Right kidney (tissue), 1 donor: ENCODE measurements around the gene ANO2.
A peak's percentile ranks its signal among the peaks of the same experiment; 100 is the strongest.

Experiments used
- DNase-seq: peaks from one replicate; pipeline ENCODE4 v3.0.0-alpha.2; 2016

Gene ANO2

DNA sequence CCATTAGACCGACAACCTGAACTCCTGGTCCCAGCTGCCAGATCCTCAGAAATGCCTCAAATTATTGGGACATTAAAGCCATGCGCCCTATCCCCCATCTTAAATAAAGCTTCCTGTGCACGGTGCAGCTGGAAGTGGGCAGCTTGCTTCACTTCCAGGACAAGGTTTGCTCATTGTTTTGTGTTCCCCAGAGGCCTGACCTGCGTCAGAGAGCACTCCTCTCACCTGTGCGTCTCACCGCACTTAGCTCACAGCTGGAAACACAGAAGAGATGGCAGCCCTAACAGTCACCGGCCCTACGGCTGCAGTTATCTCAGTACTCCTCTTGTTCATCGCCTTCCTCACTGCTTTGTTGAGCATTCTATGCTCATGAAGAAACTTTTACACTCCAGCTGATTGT, 135.5 kb downstream of the ANO2 start:
- peak; percentile 12 for DNase-seq

DNA sequence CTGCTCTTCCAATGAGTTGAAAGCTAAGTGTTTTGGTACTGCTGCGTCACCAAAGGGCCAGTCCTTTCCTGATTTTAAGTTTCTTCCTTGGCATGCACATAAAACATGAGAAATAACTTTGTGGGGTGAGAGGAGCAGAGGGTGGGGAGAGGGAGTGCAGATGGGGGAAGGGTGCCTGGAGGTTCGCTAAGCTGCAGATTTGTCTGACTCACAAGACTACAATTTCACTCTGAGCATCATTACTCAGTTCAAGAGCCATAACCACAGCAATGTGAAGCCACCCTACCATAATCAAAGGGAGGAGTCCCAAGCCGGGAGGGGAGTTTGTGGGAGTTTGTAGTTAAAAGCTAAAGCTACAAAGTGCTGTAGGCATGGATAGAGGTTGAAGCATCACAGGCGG, 136.1 kb downstream of the ANO2 start:
- peak; percentile 11 for DNase-seq

DNA sequence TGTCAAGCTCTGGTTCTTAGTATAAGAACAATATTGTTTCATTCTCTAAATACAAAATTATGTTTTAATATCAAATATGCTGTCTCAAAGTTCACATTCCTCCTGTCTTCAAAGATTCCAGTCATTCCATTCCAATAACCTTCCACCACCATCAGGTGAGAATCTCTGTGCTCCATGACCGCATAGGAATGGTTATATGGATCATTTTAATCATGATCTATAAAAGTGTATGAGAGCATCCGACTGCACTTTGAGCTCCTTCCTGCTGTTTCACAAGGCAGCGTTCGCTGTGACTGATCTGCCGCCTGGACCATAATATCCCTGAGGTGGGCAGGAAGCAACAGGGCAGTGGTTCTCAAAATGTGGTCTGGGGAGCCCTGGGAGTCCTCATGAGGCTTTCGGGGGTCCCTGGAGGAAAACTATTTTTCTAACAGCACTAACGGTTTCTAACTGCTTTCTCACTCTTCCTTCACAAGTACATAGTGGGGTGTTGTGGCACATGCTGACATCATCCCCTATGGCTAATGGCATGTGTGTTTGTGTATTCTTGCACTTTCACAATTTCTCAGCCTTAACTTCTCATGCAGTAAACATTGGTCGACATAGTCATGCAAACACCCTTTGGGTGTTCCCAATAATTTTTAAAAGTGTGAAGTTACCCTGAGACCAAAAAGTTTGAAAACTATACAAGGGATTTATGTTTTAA, 137.4 kb downstream of the ANO2 start:
- DNase-seq = no peak

DNA sequence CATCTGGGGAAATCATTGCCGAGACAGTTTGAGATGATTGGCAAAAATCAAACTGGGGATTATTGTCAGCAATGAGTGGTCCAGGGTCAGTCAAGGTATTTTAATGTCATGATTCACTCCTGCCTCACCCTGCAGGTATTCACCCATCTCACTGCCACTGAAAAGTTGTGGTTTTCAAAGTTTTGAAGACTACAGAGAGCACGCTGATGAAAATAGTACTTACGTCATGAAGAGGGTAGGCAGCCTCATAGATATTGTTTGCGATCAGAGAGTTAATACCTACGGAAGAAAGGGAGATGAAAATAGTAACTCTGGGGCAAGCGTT, 138.0 kb downstream of the ANO2 start:
- no peak for DNase-seq

DNA sequence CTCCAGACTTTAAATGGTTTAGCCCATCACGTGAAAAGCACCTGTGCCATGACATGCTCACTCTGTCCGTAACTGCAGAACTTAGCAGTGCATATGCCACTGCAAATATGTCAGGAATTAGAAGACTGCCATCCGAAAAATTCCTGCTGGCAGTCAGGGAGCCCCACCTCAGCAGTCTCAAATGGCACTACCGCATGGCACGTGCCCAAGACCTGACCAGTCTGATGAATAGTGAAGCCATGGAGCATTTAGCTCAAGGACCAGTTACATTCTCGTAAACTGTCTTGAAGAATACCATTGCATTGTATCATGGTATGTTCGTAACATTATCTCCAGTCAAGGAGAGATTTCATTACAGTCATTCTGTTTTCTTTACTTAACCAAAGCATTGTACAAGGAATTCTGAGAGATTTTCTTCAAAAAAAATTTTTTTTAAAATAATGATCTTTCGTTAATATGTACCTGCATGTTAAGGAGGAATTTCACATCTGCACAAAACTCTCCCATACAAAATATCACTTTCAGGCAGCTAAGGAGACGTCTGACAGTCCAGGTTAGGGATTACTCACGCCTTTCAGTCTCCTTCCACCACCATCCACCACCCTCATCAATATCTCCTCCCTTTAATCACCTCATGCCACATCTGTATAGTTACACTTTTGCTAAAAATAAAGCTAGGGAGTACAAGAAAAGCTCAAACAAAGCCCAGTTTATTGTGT, 138.5 kb downstream of the ANO2 start:
- DNase-seq = no peak

DNA sequence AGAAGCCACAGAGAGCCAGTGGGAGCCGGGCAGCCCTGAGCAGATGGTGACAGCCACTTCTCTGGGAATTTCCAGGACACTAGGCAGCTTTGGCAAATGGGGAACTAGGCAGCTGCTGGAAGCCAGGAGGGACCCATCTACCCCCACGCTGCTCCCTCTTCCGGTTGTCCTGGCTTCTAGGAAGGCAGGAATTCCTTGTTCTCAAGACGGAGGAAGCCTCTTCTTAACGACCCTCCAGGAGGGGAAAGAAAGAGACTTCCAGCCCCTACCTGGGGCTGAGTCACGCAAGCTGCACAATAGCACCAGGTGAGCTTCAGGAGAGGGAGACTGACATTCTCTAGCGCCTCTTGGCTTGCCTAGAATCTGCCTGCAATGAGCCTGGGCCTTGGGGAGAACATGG, 141.5 kb downstream of the ANO2 start:
- no peak for DNase-seq

DNA sequence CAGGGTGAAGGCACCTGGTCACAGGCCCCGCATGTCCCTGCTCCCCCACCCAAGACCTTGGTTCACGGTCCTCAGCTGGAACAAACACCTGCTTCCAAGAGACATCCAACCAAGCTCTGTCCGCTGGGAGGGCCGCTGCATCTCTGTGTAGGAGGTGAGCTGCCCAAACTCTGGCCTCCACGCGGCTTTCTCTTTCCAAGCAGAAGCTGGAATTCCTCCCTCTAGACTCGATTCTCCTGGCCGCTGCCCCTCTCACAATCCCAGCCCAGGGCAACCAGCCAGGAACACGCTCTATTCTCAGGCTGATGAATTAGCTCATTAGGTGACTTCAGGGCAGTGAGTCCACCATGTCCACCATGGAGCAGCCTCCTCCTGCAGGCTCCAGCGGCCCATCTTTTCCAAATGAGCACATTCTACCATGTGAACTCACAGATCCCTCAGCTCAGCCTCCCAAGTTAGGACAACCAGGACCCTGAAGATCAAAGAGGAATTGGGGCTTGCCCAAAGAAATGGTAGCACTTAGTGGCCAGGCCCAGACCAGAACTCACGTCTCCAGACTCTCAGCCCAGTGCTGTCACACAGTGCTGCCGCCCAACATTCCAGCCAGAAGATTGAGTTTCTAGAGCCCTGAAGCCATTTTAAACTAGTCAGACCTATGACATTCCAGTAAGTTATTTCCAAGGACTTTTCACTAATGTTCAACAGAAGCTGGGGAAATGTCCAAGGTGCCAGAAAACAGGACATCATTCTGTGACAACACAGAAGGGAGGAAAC, 146.6 kb downstream of the ANO2 start:
- DNase-seq = no peak

DNA sequence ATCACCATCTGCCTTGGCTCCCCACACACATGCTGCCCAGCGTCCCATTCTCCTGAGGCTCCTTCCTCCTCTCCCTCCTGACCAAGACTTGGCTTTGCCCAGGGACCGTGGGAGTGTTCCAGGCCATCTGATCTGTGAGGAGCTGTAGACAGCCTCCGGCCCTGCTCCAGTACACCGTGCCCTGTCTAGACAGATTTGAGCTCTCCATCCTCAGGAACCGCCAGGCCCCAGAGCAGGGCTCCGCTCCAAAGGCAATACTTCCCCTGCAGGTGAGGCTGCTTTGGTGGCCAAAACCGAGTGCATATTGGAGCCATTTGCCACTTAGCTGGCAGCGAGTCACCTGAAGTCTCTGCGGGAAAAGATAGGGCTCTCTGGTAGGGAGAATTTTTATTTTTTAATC, 147.4 kb downstream of the ANO2 start:
- DNase-seq = no peak

DNA sequence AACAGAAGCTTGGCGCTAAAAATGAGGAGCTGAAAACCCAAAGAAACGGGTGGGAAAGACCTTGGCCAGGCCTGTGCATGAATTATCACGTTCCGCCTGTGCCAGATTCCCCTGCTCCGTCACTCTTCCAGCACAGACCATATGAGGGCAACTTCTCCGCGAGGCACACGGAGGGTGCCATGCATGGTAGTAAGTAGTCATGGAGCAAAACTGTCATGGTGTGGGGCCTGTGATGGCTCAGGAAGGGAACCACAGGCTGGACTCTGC, 148.2 kb downstream of the ANO2 start:
- no peak for DNase-seq

DNA sequence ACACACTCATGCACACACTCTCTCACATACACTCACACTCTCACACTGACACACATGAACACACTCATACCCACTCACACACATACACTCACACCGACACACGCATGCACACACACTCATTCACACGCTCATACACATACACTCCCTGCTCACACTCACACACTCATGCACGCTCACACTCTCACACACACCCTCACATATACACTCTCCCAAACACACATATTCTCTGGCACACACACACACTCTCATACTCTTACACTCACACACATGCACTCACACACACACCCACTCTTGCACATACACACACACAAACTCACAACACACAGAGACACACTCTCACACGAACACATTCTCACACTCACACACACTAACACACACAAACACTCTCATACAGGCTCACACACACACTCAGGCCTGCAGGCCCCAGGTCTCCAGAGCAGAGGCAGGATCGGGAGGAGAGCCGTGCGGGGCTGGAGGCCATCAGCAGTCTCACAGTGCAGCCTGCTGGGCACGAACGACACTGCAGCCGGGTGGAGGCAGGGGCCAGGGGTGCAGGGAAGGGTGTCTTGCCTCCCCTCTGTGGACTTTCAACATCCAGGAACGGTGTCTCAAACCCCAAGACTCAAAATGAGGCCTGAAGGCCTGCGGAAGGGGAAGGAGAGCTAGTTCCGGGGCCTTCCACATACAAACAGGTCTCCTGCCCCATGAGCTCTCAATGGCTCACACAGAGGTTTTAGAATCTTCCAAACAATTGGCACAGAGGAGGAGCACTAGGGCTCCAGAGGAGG, 148.7 kb downstream of the ANO2 start:
- DNase-seq = peak; percentile 42

DNA sequence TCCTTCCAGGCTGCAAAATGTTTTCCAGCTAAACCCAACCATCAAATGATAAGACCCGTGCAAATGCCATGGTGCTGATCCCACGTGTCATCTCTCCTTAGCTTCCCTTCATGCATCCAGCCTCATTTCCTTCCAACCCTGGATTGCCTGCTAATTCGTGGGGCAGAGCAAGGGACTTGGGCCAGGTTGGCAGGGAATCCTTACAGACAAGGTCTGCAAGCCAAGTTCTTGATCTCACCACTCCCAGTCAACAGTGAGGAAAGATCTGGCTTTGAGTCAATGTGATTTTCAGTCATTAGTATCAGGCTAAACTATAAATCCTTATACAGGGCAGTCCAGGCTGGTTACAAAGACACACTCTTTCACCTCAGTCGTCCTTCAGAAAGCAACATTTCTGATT, 150.9 kb downstream of the ANO2 start:
- DNase-seq = no peak

DNA sequence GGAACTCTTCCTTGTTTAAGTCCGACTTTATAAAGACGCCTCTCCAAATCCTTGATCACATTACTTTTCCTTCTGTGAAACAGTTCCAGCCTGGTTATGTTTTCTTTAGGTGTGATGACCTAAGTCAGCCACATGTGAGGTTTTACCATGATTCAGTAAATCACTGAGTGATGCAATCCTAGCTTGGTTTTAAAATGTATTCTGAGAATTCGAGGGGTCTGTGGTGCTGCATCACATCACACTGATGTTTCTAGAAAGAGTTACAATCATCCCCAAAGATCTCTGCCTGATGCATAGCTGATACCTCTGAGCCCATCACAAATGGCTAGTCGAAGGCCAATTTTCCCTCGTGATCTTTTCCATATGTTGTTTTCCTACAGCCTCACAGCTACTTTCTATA, 152.7 kb downstream of the ANO2 start:
- no peak for DNase-seq

DNA sequence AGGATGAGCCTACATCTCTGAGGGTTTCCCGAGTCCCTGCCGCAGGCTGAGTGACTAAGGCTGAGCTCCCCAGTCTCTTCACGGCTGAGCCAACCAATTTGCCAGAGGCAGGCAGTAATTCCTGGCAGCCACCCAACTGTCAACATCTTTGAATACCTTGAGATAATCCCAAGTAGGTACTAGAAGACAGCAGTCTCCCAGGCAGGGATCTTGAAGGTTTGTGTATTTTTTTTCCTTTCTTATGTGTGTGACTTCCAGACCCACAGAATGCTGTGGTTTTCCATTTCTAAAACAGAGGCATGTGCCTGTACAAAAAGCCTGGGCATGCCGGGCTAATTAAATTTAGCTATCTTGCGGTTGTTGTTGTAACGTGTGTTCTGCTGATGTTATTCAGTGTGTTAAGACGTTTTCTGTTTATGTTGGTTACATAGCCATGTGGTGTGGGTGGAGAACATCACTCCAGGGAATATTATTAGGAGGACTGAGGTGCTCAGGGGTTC, 155.5 kb downstream of the ANO2 start:
- DNase-seq = no peak

DNA sequence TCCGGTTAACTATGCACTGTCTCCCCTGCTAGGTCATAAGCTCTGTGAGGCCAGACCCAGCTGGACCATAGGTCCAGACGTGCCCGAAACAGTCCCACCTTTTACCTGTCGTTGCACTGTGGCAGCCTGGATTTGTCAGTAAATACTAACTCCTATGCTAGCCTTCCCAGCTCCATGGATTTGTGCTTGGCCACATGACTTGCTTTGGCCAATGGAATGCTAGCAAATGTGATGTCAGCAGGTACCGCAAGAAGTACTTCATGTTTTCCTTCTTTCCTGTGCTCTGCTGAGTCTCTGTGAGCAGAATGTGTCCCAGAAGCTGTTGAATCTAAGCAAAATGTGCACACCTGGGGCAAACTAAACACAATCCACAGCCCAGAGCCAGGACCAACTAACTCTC, 157.2 kb downstream of the ANO2 start:
- no peak for DNase-seq

DNA sequence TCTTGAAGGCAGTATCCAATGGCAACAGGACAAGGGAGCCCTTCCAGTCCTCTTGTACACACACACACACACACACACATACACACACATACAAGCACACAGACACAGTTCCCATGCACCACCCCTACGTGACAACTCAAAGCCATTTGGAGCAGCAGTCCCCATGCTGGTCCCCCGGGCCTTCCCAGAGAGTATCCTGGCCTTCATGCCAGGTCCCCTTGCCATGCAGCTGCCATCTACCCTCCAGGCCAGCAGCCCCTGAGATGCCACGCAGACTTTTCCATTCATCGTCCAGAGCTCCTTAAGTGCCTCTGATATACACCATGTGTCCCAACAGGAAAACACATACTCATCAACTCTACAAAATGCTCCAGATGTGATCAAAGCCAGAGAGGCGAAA, 159.5 kb downstream of the ANO2 start:
- no peak for DNase-seq

DNA sequence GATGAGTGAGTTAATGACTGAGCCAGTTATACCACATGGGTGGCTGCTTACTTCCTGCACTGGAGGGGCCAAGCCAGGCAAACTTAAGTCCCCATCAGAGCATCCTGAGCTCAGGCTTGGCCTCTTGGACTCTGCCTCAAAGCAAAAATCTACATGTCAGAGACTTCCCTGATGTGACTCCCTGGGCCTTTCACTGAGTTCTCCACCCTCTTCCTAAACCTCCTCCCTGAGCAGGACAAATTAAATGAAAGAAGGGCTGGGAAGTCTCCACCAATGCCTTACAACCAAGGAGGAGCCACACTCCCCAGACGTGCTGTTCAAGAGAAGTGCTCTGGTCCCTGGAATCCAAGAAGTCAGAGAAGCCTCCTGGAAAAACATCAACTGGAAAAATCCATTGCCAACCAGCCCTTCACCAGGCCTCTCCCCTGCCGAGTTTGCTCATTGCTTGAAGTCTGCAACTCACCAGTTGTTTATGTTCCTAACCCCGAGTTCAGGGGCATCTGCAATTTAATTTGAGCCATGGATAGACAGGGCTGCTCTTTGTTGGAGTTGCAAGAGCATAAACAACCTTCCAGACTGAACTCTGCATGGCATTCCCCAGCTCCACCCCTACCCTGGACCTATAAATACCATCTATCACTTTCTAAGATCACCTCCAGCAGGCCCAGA, 160.5 kb downstream of the ANO2 start:
- DNase-seq = no peak

DNA sequence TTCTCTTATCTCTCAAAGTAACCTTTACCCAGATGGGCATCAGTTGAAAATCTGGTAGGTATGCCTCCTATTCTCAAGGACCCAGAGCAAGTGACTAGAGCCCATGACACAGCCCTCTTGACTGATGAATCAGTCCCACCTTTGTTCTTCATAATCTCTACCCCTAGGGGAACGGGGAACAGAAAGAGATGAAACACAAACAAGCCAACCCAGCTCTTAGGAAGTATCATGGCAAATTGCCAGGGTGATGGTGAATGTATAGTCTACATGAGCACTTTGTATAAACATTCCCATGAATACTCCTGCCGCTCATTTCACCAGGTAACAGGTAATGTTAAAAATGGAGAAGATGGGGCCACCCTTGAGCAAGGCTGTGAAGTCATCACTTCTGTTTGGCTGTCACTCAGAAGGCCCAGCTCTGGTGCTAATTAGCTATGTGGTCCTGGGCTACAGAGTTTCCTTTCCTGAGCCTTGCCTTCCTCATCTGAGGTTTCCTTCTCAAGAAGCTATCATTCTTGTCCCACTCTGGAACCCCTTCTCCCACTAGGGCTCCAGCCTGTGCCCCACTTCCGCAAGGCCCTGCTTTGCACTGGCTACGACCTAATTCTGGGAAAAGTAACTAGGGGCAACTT, 161.7 kb downstream of the ANO2 start:
- no peak for DNase-seq

DNA sequence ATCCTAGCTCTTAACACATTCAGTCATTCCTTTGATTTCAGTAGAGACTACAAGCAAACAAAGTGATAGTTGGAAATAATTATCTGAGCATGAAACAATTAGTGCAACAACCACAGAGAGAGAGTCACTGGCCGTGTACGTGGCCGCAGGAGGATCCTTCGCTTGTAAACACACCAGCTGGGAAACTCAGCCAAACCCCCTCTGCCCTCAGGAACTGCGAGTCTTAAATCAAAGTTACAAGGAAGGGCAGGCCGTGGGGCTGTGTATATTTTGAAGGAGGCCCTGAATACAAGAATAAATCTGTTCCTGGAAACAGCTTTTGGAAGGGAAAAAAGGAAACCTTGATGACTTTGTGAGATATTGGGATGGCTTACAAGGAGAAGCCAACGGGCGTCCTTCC, 164.5 kb downstream of the ANO2 start:
- peak; percentile 33 for DNase-seq

DNA sequence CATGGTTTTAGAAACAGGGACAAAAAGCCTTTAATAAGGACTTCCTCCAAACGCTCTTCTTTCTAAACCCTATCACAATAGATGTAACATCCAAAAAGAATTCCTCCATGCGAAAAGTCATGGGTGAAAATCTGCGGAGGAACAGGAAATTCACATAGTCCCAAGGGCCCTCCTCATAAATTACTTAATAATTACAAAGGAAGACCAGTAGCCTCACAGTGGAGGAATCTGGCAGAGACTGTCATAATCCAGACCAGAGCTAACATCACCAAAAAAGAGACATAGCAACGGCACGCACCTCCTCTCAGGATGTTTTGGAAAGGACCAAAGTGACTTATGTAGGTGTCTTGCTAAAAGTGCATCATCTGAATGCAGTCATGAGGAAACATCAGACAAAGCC, 165.7 kb downstream of the ANO2 start:
- DNase-seq = no peak

DNA sequence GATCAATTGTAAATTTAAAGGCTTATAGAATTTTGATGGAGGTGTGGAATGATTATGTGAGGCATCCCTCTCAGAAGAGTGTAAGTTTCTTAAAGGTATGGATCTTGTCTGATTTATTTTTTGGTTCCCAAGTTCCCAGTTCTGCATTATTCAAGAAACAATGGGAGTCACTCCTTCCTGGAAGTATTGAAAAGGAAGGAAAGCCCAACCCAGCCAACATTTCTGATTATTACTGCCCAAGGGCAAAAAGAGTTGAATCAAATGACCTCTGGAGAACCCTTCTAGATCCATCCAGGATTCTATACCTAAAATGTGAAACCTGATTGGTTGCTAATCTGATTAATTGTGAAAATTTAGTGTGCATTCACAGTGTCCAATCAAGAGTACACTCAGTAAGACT, 166.2 kb downstream of the ANO2 start:
- no peak for DNase-seq

DNA sequence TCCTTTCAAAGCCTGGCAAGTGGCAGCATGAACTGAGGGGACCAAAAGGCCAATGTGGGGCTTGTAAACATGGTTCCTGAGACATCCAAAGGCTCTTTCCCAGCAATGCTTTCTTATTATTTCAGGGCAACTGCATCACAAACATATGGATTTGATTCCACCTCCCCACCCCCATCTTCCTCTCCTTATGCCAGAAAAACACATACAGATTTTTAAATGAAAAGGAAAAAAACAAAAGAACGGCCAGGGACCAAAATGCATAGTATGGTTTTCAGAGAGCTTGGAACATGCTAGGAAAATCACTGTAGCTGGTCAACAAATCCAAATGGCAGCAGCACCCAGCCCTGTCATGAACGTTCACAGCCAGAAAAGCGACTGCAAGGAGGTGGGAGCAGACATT, 167.6 kb downstream of the ANO2 start:
- DNase-seq = no peak

DNA sequence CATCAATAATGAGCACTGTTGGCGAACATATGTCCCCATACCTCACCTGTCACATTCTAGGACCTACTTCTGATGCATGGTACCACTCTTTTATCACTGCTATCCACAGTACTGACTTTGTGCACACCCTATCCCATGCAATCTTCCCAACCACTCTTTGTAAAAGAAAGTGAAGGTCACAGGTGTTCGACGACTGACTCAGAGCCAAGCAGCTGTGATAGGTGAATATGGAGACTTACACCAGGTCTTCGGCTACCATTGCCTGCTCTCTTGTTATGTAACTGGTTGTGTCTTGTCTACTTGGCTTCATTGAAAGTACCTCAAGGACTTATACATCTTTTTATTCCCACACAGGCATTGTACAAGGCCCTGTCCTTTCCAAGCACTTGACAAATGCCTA, 169.0 kb downstream of the ANO2 start:
- no peak for DNase-seq
